GM06990 (cell line): ENCODE results near the gene MYO16.

Experiments used
- DNase-seq: peaks from one replicate; pipeline ENCODE4 v3.0.0-alpha.2; 2011; ENCODE audit not compliant: insufficient read length; ENCODE audit errors: extremely low read depth
- H3K27me3 ChIP-seq: replicated peaks from 2 replicates; pipeline ENCODE4 v1.6.0; 2011; ENCODE audit warnings: low read length; ENCODE audit not compliant: control insufficient read depth, insufficient read depth
- H3K36me3 ChIP-seq: 2 replicates; pipeline ENCODE4 v1.5.1; 2011; ENCODE audit warnings: low read length; ENCODE audit not compliant: control insufficient read depth, insufficient read depth
- H3K4me3 ChIP-seq: replicated peaks from 2 replicates; pipeline ENCODE4 v1.5.1; 2011; ENCODE audit warnings: low read depth, mild to moderate bottlenecking, control low read depth, low read length
- CTCF ChIP-seq: IDR thresholded peaks from 2 replicates; pipeline ENCODE4 v1.5.1; 2011; ENCODE audit warnings: low read length, control low read depth, mild to moderate bottlenecking, inconsistent platforms; ENCODE audit not compliant: insufficient read depth, poor library complexity, severe bottlenecking

Gene MYO16

GRCh38 chr13:109159650-109160309 lies 530.4 kb downstream of the MYO16 start:
- no peaks in the 10 kb centered on the region for H3K36me3 ChIP-seq
- H3K27me3 ChIP-seq, result no peaks in the 10 kb centered on the region; the same call in 1 of the 2 replicates
- TF ChIP-seq CTCF, result no peak
- no peak overlapping the region for H3K4me3 ChIP-seq
- no peak for DNase-seq

GRCh38 chr13:109160357-109160756 lies 530.9 kb downstream of the MYO16 start:
- DNase-seq, result no peak
- H3K4me3 ChIP-seq, result no peak overlapping the region
- TF ChIP-seq CTCF, result no peak
- no peaks in the 10 kb centered on the region for H3K36me3 ChIP-seq
- no peaks in the 10 kb centered on the region; the same call in 1 of the 2 replicates for H3K27me3 ChIP-seq

- Histone ChIP-seq H3K27me3 (no peaks in the 10 kb centered on the region; the same call in 1 of the 2 replicates), H3K4me3 (no peak overlapping the region), H3K36me3 (no peaks in the 10 kb centered on the region)
- no peak for TF ChIP-seq CTCF
- DNase-seq, result peak; percentile 32
Measured at GRCh38 chr13:109160887-109161669, 531.7 kb downstream of the MYO16 start.

- peak; percentile 85 for DNase-seq
- Histone ChIP-seq H3K27me3 (no peaks in the 10 kb centered on the region; the same call in 1 of the 2 replicates), H3K4me3 (peak overlapping the region; percentile 40), H3K36me3 (no peaks in the 10 kb centered on the region)
- peak; percentile 1 for TF ChIP-seq CTCF
Measured at GRCh38 chr13:109162248-109163036, 533.0 kb downstream of the MYO16 start.

- no peaks in the 10 kb centered on the region; the same call in 1 of the 2 replicates for H3K27me3 ChIP-seq
- H3K36me3 ChIP-seq, result no peaks in the 10 kb centered on the region
- TF ChIP-seq CTCF, result no peak
- no peak for DNase-seq
- H3K4me3 ChIP-seq, result no peak overlapping the region
Measured at GRCh38 chr13:109163037-109163379, 533.6 kb downstream of the MYO16 start.
